Measurements from ENCODE around the gene GAS2L1.

Gene GAS2L1

DNA sequence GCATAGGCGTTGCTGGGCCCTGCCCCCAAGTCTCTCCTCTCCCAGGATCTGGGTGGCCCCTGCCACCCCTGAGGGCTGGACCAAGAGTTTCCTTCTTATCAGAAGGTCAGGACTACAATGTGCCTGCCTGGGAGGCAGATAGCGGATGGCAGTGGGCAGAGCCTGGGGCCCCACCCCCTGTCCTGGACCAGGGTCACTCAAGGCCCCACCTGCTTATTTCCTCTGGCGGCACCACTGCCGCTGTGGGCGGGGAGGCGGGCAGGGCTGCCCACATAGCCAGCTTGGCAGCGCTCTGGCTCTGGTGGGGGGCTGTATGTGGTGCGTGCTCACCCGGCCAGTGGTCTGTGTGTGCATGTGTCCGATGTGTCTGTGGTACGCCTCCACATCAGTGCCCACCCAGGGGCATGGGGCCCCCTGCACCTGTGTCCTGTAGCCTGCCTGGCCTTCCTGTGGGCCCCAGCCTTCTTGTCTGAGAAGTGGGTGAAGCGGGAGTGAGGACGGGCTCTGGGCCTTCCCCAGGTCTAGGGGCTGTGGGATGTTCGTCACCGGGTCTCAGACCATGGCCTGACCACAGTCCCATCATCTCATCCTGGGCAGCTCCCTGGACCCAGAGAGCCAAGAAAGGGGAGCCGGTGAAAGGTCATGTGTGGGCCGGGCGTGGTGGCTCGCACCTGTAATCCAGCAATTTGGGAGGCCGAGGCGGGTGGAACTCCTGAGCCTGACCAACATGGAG is 3.0 kb downstream of the GAS2L1 start:
- DNase-seq (ENCODE audit: low read depth in 2 of 2), result no peak

DNA sequence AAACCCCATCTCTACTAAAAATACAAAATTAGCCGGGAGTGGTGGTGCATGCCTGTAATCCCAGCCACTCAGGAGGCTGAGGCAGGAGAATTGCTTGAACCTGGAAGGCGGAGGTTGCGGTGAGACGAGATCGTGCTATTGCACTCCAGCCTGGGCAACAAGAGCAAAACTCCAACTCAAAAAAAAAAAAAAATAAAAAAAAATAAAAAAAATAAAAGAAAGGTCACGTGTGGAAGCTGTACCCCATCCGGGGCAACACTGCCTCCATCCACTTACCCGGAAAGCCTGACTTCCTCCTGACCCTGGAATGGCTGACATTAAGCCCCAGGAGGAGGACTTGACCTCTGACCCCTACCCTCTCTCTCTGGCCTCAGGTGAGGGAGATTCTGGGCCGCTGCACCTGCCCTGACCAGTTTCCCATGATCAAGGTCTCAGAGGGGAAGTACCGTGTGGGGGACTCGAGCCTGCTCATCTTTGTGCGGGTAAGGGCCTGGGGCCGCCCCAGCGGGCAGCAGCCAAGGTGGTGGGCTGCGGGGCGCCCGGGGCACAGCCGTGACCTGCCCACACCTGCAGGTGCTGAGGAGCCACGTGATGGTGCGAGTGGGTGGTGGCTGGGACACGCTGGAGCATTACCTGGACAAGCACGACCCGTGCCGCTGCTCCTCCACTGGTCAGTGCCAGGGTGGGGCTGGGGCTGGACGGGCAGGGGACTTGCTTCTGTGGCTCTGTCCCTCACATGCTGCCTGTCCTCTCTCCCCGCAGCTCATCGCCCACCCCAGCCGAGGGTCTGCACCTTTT is 3.8 kb downstream of the GAS2L1 start:
- DNase-seq (ENCODE audit: low read depth in 2 of 2), result no peak

DNA sequence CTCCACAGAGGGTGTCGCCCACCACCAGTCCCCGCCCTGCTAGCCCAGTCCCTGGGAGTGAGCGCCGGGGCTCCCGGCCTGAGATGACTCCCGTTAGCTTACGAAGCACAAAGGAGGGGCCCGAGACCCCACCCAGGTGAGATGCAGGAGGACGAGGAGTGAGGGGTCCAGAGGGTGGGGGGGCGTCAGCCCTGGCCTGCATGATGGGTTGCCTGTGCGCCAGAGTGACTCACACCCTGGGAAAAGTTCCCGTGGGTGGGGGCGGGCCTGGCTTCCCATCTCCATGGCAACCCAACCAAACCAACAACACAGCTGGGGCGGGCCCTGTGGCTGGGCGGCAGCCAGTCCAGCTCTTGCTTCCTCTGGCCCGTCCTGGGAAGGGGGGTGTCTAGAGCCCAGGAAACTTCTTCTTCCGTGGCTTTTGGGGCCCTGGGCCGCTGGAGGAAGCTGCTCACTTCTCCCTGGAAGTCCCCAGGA is 4.5 kb downstream of the GAS2L1 start:
- peak; percentile 66 to 71 for DNase-seq (ENCODE audit: low read depth in 2 of 2)

DNA sequence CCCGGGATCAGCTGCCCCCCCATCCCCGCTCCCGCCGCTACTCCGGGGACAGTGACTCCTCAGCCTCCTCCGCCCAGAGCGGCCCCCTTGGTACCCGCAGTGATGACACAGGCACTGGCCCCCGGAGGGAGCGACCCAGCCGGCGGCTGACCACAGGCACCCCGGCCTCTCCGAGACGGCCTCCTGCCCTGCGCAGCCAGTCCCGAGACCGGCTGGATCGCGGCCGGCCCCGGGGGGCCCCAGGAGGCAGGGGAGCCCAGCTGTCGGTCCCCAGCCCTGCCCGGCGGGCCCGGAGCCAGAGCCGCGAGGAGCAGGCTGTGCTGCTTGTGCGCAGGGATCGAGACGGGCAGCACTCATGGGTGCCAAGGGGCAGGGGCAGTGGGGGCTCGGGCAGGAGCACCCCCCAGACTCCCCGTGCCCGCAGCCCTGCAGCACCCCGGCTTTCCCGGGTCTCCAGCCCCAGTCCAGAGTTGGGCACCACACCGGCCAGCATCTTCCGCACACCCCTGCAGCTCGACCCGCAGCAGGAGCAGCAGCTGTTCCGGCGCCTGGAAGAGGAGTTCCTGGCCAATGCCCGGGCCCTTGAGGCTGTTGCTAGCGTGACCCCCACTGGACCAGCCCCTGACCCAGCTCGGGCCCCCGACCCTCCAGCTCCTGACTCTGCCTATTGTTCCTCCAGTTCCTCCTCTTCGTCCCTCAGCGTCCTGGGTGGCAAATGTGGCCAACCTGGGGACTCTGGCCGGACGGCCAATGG is 5.2 kb downstream of the GAS2L1 start:
- no peak for DNase-seq (ENCODE audit: low read depth in 2 of 2)

DNA sequence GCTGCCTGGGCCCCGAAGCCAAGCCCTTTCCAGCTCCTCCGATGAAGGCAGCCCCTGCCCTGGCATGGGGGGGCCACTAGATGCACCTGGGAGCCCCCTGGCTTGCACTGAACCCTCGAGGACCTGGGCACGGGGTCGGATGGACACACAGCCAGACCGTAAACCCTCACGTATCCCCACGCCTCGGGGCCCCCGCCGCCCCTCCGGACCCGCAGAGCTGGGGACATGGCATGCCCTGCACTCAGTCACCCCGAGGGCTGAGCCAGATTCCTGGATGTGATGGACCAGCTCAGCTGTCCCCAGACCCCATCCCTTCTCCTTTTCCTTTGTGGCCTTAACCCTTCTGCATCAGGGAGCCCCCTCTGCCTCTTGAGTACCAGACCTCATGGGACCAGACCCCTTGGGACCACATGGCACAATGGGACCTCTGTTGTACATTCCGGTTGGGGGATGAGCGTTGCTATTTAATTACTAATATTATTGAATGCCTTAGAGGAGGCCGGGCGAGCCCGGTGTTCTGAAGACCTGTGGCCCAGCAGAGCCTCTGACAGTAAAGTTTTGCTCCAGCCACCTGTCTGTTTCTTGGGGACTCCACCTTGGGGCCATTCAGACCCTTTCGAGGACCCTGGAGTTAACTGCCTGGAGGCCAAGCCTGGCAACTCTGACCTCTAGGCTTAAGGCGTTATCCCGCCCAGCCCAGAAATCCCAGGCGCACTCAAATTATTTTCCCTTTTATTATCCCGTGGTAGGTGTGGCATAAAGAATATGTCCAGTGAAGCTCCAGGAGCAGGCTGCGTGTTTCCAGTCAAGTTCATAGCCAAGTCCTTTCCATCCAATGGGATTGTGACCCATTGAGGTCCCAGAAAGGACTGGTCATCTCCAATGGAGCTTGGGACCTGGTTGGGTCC is 6.0 kb downstream of the GAS2L1 start:
- DNase-seq (ENCODE audit: low read depth in 2 of 2), result no peak

DNA sequence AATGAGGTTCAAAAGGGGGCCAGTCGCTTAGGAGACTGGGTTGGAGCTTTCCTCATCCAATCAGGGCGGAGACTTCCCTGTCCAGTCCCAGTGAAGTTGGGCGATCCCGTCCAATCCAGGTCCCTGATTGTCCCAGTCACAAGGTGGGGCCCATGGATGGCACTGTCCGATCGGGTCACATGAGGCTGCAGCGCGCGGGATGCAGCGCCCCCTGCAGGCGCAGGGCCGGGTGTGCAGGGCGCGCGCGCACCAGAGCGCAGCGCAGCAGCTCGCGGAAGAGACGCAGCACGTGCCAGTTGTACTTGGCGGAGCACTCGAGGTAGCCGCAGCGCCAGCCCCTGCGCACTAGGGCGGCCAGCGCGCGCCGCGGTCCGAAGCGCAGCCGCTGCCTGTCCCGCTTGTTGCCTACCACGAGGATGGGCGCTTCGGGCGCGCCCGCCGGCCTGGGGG is 6.7 kb downstream of the GAS2L1 start:
- peak in 1 of 2 donors; percentile 25 for DNase-seq (ENCODE audit: low read depth in 2 of 2)

DNA sequence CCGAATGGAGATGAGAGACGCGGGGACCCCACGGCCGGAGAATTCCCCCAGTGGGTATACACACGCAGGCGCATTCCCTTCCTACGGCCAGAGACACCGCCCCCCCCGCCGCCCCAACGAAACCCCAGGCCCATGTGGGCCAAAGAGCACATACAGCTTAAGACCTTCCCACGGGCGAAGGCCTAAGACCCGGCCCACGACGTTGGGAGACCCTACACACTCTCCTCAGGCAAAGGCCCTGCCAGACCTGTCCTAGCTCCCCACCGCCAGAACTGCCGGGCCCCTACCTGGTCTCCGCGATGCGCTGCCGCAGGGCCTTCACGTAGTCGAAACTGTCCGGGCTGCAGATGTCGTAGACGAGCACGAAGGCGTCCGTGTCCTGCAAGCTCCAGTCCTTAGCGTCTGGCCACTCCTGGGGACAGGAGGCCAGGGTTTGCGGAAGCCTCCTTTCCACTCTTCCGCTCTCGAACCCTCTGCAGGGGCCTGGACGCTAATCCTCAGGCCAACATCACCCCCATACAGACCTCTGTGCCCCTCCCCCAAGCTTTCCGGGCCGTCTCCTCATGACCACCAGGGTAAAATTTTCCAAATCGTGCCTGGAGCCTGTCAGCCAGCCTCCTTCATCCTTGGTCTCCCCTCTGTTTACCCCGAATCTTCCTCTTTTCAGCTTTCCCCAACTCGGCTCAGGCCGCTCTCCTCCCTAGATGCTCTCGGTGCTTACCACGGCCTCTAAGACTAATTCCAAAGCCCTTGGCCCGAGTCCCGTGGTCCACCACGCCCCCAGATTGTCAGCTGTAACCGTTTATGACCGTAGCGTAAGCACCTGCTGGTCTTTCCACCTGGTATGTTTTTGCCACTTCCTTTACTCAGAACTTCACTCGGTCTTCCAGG is 7.4 kb downstream of the GAS2L1 start:
- no peak for DNase-seq (ENCODE audit: low read depth in 2 of 2)

DNA sequence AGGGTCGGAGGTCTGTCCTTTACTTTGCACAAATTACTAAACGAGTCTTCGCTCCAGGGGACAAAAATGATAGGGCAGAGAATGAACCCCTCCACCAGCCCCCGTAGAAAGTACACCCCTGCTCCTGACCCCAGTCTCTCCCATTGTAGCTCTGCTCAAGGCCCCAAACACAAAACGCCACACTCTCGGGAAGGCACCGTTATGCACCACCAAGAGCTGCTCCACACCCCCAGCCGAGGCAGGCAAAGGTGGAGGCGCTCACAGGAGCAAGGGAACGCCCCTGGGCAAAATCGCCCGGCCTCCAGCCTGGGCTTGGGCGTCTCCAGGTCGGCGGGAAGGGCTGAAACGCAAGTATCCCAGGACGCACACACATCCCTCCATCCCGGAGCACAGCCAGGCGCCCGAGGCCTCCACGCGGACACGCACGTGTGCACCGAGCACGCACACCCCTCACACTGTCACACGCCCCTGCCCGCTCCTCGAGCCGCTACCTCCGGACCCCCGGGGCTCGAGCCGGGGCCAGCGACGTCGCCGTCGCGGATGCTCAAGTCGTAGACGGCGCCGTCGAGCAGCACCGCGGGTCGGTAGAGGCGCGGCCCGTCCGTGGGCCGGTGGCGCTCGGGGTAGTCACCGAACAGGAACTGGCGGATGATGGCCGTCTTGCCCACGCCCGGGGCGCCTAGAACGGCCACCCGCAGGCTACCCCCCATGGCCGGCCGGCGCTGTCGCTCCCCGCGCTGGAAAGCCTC is 8.3 kb downstream of the GAS2L1 start:
- DNase-seq (ENCODE audit: low read depth in 2 of 2), result no peak

DNA sequence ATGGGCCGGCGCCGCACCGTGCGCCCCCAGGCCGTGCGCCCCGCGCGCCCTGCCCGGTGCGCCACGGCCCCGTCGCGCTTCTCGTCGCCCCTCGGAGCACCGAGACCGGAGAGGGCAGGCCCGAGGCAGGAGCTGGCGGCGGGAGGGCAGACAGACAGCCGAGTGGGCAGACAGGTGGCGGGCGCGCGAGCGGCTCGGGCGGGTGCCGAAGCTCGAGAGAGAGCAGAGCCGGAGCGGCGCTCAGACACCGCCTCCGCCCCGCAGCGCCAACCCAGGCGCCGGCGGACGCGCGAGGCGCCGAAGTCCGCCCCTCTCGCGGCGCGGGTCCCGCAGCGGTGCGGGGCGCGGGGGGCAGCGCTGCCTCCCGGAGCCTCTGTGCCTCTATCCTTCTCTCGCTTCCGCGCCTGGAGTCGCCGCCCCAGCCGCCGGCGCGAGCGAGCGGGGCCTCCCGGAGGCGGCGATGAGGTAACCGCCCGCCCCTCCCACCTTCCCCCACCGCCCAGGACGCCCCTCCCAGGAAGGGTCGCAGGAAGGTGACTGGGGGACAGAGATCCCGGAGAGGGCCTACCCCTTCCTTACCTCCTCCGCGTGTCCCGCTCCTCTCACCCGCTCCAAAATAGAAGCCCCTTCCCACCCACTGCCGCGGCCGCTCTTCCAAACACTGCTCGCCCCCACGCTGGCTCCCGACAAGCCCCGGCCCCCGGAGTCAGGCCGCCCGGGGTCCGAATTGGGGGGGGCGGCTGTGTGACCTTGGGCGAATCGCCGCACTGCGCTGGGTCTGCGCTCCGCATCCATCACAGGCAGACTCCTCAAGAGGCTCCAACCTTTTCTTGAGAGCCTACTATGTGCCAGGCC is 9.1 kb downstream of the GAS2L1 start, which contains the start of gene RASL10A:
Gene RASL10A, minus strand, starts transcription at position 412 of the 855 bp plus-strand sequence. CDS start 451 bp downstream, outside the sequence.
- no peak for DNase-seq (ENCODE audit: low read depth in 2 of 2)

DNA sequence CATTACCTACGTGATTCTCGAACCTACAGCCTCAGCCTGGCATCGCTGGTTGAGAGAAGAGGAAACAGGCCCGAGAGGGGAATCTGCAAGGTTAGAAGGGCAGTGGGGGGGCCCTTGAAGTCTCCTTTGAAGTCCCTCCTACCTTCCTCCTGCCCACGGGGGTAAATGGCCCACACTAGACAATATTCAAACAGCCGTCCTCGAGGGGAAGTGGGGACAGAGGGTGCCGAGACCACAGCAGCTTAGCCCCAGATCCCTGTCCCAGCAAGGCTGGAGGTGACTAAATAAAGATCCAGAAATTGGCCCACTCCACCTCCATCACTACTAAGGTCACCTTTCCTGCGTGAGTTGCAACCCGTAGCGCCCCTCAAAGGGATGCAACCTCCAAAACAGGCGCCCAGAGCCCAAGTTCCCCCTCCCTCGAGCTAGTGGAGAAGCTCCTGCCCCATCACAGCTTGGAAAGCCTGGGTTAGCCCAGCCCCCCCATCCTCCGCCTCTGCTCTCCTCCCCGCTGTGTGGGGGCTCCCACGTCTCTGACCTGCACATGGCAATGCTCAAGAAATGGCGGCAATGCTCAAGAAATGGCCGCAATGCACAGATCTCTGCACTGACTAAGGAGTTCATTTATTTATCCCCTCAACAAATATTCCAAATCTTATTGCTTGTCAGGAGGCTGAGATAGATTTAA is 9.8 kb downstream of the GAS2L1 start:
- no peak for DNase-seq (ENCODE audit: low read depth in 2 of 2)

DNA sequence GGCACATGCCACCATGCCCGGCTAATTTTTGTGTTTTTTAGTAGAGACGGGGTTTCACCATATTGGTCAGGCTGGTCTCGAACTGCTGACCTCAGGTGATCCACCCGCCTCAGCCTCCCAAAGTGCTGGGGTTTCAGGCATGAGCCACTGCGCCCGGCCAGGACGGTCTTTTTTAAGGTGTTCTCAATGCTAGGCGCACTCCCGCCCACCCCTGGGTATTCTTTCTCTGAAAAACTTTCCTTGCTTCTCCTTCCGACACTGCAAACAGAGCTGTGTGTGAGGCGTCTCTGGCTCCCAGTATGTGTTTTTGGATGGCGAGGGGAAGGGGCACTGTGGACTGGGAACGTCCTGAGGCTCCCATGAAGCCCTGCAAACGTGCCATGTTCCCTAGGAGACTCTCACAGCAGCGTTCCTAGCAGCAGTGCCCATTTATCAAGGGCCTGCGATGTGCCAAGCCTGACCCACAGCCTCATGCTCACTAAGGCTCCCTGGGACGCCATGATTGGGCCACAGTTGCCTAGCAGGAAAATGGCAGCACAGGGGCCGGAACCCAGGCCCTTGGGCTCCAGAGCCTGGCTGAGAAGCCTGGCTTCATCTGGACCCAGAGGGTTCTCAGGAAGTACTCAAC is 11.5 kb downstream of the GAS2L1 start:
- DNase-seq (ENCODE audit: low read depth in 2 of 2), result no peak

DNA sequence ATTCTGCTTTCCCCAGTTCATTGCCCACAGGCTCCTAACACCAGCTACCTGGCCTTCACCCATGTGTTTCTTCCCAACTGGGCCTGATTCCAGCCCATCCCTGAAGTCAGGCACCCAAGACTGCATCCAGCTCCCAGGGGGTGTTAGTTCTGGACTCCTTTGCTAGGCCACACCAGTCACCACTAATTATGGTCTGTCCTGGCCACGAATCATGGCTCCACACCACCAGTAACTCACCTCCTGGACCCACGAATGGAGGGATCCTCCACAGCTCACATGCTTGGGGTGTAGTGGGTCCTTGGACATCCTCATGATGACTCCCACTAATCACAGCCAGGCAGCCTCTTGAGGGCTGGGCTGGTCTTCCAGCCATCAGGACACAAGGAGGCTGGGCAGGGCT is 12.6 kb downstream of the GAS2L1 start:
- no peak for DNase-seq (ENCODE audit: low read depth in 2 of 2)

DNA sequence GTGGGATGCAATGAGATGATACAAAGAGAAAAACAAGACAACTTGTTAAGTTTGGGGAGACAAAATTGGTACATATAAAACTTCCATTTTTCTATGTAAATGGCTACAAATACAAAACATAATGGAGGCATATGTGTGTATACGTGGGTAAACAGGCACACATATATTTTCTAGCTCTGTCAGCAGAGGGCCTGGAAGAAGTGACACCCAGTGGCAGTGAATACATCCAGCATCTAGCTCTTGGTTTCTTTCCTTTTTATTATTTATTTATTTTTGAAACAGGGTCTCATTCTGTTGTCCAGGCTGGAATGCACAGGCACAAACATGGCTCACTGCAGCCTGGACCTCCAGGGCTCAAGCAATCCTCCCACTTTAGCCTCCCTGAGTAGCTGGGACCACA is 14.1 kb downstream of the GAS2L1 start:
- no peak for DNase-seq (ENCODE audit: low read depth in 2 of 2)

DNA sequence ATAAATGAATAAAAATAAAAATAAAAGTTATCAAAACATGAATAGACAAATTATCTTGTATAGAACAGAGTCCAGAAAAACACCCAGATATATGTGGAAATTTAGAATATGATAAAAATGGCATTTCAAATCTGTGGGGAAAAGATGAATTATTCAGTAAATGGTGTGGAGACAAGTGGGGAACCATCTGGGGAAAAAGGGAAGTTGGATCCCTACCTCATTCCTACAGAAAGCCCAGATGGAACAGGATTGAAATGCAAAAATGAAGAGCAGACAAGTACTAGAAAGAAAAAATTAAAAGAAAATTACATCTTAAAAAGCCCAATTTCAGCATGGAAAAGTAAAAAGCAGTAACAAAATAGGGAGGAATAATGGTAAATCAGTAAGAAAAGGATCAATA is 17.2 kb downstream of the GAS2L1 start:
- no peak for DNase-seq (ENCODE audit: low read depth in 2 of 2)

DNA sequence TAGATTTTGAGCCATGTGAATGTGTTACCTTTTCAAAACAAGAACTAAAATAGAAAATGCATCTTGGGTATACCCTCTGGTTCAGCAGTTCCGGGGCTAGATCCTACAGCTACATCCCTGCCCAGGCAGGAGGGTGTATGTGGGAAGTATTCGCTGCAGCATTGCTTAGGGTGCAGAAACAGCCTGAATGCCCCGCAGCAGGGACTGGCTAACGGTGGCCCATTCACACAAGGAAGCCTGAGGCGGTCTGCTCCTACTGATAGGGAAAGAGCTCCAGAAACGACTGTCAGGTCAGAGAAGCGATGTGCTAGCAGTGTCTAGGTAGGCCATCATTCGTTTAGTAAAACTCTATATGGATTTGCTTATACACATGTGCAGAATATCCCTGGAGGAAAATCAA is 18.9 kb downstream of the GAS2L1 start:
- no peak for DNase-seq (ENCODE audit: low read depth in 2 of 2)

DNA sequence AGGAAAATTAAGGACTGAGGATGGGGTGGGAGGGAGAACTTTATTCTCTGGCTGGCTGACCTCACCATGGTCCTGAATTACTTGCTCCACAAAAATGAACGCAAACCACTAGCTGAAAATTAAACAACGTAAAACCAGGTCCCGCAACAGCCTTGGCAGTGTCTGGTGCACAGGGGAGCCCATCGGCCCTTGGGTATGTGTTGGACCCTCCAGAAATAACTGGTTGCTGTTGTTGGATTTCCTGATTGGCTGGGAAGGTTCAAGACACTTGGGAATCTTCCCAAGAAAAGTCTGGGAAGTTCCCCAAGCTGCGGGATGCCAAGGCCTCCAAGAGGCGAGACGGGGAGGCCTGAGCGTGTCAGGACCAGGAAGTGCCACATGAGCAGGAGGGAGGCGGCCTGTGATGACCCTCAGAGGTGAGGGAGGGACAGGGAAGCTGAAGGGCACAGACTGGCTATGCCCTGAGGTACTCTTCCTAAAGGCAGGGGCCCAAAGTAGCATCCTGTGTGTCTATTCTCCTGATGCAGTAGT is 19.4 kb downstream of the GAS2L1 start:
- DNase-seq (ENCODE audit: low read depth in 2 of 2), result no peak

DNA sequence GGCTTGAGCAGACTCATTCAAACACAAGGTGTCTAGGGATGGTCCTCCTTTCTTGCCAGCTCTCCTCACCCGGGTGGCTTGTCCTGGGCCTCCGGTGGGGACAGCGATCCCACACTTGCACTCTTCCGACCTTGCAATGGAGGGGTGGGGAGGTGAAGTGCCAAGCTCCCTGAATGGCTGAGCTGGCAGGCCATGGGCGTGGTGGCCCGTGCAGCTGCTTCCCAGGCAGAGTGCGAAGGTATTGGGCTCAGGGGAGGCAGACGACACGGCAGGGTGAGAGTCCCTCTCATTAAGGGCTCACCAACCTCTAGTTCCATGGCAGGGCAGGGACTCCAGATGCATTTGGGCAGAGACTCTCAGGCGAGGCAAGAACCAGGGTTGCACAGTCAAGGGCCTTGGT is 20.0 kb downstream of the GAS2L1 start:
- DNase-seq (ENCODE audit: low read depth in 2 of 2), result no peak
